HG02973 (cell line): Measurements from ENCODE around the gene ASB13.
"Not testable (repeated sequence)": the region's sequence is repeated elsewhere in the genome, so short reads cannot be mapped to it uniquely, and the experiment has no call there.

Experiments used
- ATAC-seq: cut with Tn5 transposase; IDR thresholded peaks from one replicate; pipeline ENCODE4 v1.9.1; 2021; ENCODE audit warnings: moderate library complexity; ENCODE audit not compliant: unreplicated experiment

The ASB13 gene

DNA sequence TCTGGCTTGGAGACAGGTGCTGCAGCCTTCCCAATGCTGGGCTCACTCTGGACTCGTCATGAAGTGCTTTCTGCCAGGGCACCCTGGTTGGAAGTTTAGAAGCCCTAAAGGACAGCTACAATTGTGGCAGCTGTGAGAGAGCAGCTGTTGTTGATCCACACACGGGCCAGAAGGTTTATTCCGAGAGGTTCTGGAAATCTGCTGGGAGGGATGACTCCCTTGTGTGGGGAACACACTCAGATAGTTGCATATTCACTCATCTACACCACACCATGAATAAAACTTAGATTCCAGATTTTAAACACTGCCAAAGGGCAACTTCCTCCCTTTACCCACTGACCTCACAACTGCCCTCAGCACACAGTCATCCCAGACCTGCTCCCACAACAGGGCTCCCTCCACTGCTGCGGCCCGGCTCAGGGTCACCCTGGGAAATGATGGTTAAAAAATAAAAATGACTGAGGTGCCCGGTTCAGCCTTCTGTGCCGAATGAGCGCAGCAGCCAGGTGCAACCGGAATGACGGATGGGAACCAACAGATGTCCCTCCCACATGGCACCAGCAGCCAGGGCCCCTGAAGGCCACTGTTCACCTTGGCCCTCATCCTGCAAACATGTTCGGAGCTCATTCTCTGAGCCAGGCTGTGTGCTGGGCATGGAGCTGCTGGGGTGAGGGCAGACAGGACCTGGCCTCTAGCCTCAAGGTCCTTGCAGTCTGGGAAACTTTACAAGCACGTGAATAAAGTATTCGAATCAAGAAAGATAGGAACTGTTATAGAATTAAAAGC, 40.2 kb downstream of the ASB13 start:
- no peak for ATAC-seq

DNA sequence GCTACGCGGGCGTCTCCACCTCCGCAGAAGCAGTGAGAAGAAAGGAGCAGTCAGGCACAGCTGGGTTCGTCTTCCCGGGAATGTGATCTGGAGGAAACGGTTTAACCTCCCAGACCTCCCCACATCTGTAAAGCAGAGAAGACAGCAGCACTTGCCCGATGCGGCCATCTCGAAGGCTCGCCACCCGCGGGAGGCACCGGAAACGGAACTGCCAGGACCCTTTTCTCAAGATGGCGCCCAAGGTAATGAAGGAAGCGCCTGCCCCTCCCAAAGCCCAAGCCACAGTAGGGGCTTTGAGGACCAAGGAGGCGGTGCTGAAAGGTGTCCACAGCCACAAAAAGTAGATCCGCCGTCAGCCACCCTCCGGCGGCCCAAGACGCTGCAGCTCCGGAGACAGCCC, 41.7 kb downstream of the ASB13 start:
- ATAC-seq, result no peak

DNA sequence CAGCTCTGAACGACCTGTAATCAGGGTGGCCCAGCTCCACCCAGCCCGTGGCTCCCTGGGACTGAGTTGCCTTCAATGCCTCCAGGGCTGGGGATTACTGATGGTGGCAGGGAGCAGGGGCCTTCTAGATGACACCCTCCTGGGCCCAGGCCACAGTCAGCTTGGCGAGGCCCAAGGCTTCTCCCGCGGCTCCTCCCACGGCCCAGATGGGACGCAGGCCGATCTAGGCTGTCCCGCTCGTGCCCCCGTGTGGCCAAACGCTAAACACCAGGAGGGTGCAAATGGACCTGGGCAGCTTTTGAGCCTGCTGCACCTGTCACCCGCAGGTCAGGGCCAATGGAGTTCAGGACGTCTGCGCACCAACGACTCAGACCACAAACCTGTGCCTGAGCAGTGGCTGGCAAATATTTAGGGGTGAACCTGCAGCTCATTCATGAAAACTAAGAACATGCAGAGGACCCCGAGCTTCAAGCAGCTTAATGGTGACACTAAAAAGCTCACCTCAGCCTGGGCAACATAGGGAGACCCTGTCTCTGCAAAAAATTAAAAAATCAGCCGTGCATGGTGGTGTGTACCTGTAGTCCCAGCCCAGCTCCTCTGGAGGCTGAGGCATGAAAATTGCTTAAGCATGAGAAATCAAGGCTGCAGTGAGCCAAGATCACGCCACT, 43.2 kb downstream of the ASB13 start:
- peak; percentile 95 for ATAC-seq

DNA sequence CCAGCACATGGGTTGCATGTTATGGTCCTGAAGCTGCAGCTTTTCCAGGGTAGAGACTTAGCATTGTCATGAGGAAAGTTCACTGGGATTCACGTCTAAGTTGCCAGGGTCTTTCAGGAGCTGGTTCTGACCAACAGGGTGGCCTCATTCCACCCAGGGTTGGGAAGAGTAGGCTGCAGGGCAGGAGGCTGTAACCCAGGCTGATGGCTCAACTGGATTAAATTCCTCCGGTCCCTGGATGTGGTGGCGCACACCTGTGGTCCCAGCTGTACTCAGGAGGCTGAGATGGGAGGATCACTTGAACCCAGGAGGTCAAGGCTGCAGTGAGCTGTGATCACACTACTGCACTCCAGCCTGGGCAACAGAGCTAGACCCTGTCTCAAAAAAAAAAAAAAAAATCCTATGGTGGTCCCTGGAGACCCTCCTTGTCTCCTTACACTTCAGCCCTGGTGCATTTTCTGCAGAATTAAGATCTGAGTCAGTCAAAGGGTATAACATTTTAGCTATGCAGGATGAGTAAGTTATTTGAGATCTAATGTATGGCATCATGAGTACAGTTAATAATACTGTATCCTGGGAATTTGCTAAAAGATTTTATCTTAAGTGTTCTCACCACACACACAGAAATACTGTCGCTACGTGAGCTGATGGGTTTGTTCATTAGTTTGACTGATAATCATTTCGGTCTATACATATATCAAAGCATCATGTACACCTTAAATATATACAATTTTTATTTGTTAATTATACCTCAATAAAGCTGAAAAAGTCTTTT, 44.0 kb downstream of the ASB13 start:
- no peak for ATAC-seq

DNA sequence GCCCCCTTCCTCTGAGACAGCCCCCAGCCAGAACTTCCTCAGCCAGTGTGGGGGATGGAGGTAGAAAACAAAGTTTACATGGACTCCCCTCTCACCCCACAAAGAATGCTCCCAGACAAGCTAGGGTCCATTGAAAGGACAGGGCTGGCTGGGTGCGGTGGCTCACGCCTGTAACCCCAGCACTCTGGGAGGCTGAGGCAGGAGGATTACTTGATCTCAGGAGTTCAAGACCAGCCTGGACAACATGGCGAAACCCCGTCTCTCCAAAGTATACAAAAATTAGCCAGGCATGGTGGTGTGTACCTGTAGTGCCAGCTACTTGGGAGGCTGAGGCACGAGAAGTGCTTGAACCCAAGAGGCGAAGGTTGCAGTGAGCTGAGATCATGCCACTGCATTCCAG, 45.0 kb downstream of the ASB13 start:
- ATAC-seq, result not testable (repeated sequence)

DNA sequence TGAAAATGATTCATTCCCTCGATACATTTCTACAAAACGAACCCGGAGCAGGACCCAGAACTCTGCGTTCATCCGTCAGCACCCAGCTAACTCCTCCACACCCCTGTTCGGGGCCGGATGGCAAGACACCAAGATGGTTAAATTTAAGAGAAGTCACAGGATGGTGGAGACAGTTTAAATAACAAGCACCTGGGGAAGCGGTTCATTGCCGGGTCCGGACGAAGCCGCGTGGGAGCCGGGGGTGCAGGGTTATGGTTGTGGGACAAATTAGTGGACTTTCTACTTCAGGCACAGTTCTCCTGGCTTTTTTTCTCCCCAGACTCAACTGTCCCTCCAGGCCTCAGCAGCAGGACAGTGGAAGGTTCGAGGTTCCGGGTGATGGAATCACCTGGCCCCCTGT, 45.4 kb downstream of the ASB13 start:
- no peak for ATAC-seq

DNA sequence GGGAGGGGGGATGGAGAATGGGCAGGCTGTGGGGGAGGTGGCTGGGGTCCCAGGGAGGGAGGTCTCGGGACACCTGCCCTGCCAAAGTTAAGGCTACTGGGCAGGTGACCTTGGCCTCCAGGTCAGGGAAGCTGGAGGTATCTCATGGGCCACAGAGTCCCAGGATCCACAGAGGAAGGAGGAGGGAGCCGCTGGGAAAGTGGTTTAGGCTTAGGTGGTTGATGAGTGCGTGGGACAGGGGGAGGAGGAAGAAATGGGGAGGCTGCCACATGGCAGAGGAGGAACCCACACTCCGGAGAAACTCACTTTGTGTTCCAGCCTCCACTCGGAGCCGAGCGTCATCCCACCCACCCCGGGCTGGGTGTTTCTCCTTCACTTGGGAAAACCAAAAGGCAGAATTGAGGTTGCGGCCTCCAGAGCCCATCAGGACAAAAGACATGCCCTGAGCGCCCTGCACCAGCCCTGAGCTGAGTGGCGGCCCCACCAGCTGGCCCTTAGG, 46.1 kb downstream of the ASB13 start:
- ATAC-seq, result no peak

DNA sequence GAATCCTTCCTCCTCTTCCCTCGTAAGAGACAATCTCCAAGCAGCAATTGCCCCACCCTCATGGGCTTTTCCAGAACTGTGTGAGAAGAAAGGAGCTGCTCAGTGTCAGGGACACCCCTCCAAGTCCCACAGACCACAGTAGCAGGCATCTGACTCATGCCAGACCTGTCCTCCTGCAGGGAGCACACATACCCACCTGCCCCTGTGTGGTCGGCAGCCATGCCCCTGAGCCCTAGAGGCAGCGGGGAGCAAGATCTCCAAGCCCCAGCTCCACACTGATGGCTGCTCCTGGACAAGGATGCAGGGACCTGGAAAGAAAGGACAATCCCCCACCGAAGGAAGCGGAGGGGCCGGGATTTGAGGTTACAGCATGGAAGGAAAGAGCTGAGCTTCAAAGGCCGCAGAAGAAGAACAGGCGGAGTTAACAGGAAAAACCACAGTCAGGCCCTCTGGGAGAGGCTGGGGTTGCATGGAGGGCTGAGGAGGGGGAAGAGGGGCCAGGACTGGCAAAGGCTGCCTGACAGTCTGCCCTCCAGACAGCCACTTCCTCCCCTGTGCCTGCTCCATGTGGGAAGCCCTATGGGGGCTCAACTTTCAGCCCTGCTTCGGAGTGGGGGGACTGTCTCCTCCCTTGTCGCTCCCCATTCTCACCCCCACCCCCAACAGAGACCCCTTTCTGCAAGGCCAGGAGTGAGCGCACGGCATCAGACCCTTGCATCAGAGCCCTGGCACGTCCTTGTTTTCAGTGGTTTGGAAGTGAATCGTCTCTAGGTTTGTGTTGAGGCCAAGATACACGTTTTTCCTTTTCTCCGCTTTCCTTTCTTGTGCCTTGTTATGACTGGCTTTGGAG, 46.8 kb downstream of the ASB13 start:
- ATAC-seq, result no peak

DNA sequence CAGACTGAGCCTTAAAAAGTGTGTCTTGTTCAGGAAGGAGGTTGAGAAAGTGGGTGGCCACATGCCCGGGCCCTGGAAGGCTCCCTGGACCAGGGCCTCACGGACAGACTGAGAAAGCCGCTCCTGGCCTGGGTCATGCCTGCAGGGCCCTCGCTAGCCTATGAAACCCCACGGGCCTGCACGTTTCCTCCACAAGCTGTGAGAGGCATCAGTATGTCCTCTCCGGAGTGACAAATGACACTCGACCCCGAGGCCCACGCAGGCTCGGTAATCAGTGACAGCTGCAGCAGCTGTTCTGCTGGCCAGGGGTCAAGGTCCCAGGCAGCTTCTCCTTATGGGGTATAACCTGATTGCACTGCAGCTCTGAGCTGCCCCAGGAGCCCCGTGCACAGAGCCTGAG, 47.6 kb downstream of the ASB13 start:
- ATAC-seq, result no peak

DNA sequence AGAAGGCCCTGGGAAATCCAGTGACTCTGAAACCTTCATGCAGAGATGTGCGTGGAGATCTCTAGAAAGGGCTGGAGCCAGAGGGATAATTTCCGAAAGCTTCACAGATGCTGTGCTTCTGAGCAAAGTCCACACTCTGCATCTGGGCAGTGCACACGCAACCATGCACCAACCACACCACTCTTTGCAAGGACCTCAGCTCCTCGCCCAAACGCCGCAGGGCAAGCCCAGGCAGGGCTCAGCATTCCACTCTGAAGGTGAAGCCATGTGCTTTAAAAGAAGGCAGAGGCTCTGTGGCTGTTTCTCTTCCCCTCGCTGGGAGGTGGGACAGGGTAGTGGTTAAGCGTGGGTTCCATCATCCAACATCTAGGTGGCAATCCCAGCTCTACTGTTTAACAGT, 48.4 kb downstream of the ASB13 start:
- no peak for ATAC-seq

DNA sequence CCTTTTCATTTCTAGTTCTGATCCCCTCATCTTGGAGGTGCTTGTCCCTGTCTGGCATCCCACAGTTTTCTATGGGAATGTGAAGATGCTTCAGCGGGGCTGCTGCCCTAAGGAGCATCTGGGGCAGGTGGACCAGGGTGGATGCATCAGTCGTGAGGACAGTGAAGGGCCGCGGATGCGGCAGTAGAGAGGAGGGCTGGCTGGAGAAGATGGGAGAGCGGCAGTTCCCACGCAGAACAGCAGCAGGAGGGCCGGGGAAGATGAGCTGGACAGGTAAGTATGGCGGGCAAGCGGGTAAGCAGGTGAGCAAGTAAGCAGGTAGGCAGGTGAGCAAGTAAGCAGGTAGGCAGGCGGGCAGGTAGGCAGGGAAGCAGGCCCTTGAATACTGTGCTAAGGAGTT, 48.9 kb downstream of the ASB13 start:
- no peak for ATAC-seq

DNA sequence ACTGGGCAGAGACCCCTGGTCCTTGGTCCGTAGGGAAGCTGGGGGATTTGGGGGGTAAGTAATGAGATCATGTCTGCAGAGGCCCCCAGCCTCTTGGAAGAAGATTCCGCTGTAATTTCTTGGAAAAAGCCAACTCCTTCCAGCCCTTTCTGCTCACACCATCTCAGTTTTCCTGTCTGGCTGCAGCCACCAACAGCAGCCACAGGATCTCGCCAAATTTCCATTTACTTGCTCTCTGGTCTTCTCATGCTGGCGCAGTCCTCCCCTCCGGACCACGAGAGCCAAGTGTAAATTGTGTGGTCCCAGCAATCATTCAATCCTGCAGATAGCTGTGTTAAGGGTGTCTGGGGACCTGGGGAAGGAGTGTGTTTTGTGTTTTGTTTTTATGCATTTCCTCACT, 49.6 kb downstream of the ASB13 start:
- no peak for ATAC-seq

DNA sequence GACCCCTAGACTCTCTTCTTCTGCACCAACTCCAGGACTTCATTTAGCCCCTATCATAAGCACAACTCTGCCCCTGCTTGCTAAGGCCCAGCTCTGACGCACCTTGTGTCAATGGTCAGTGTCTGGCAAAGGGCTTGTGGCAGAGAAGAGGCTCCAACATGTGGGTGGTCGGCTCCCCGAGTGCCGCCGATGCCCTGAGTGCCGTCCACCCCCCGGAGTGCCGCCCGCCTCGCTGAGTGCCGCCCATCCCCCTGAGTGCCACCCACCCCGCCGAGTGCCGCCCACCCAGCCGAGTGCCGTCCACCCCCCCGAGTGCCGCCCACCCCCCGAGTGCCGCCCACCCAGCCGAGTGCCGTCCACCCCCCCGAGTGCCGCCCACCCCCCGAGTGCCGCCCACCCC, 50.3 kb downstream of the ASB13 start:
- ATAC-seq, result no peak

DNA sequence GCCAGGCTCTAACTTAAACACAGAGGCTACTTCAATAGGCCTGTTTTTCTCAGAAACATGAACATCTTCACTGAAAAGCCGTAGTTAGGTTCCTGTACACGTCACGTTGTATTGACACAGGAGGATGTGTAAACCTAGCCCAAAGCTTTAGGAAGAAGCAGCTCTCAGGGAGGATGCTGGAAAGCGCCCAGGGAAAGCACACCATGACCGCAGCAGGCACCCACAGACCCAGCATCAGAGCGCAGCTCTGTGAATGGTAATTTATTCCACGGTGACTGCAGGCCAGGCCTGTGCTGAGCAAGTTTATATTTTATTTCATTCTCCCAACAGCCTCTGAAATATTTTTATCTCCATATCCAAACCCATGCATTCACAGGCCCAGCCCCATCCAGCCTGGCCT, 51.1 kb downstream of the ASB13 start:
- ATAC-seq, result no peak

DNA sequence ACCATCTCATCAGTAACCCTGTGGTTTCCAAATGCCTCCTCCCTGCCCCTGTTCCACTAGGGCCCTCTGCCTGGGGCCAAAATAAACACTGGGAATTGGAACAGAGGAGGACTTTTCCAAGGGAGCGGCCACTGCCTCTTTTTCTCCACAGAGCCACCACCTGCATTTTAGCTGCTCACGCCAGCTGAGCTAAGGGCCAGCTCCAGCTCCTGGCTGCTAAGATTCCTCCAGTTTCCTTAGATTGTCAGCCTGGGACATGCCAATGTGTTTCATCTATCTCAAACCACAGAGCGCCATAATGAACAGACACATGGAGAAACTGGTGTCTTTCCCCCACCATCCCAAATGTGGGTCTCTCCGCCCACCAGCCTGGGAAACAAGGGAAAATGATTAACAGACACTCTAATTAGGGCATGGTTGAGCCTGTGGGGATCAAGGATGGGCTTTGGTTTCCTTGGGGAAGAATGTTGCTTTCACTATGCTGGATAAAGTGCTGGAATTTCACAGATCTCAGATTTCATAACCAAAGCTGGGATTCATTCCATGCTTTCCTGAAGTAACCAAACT, 52.2 kb downstream of the ASB13 start:
- ATAC-seq, result no peak

DNA sequence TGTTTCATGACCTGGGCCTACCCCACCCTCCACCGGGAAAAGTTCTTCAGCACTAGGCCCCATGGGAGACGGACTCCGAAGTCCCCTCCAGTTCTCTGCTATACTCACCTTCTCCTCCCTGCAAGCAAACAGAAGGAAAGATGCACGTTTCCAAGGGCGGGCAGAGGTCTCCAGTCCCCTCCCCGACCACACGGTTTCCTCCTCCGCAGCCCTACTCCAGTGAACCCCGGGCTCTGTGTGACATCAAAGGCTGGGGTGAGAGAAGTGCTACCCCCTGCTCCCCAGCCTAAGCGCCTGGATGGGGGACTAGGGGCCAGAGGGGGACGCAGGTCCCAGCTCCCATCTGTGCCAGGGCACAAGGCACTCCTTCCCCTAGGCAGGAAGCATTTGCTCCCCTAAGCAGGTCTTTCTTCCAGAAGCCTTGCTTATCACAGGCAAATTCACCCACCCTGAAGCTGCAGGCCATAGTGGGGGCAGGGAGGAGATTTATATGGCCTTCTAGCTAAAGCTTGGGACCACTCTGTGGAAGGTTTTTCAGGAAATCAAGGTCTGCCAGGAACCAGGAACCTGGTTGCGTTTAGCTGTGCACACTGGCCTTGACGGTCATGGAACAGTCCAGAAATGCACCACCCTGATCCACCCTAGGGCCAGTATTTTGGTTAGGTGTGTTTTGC, 52.8 kb downstream of the ASB13 start:
- no peak for ATAC-seq

DNA sequence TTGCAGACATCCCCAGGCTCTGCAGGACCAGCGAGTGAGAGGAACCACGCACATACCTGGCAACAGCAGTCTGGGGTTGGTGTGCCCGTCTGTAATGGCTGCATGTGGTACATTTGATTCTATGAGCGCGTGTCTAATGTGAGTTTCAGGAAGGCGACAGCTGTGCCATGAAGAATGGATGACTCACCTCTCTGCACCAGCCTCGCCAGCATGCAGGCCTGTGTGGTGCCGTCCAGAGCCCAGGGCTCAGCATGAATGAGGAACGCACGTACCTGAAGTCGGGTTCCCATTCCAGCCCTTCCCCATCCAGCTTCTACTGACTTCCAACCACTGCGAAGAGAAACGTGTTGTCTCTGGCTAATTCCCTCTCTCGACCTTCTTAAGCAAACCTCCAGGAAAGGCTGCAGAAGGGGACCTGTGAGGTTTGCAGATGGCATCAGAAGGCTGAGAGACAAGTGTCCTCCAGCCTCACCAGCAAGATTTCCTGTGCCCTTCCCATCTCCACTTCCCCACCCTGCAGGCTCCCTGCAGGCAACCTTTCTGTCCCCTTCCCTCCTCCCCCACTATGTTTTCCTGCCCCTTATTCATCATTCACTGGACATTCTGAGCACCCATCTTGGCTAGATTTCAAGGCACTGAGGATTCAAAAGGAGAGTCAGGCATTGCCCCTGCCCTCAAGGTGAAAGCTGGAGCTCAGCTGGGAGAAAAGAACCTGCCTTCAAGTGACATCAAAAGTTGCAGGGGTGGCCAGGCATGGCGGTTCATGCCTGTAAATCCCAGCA, 54.3 kb downstream of the ASB13 start:
- ATAC-seq, result no peak

DNA sequence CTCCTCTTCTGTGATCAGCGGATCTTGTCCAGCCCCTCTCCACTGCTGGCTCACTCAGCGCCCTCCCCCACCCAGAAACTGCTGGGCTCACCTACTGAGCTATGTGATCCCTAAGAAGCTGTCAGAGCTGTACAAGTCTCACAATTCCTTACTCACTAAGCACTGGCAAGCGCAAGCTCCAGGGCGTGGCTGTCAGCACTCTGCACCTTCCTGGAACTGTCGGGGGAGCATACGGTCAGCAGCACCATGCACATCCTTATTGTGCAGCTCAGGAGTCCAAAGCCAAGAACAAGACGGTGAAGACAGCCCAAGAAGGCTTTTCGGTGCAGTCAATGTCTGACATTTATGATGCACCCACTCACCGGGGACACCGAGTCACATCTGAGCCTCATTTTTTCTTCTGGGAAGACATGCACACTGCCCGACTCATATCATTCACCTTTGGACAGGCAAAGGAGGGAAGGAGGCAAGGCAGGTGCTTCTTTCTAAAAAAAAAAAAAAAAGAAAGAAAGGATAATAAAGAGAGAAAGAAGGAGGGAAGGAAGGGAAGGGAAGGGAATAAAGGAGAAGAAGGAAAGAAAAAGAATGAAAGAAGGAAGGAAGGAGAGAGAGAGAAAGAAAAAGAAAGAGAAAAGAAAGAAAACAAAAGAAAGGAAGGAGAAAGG, 56.3 kb downstream of the ASB13 start:
- no peak for ATAC-seq
